HepG2 (cell line): ENCODE data around the gene CELF6. TPM values are rescaled to one million over a fixed set of nuclear protein-coding genes. Genes with fewer than 3 reads are reported as not detected.
"Not testable (repeated sequence)": the region's sequence is repeated elsewhere in the genome, so short reads cannot be mapped to it uniquely, and the experiment has no call there.

Source experiments
- ATAC-seq: fragments of 200-7000 bp; cut with Tn5 transposase; 3 replicates; pipeline ENCODE4 v1.9.1; 2020; ENCODE audit warnings: mild to moderate bottlenecking, moderate library complexity
- BruUV-seq: library from RNA; stranded (reverse); fragments of 400-500 nt; replicated peaks from 2 replicates; lab custom pipeline; 2021; lab: Mats Ljungman, UMichigan
- CTCF ChIA-PET: fragments of 300-600 bp; formaldehyde crosslinking; extraction: SDS; loops from one replicate; lab custom pipeline; 2021; ENCODE audit warnings: low total read pairs, inconsistent platforms, low intra/inter-chr PET ratio; lab: Yijun Ruan, JAX
- POLR2A ChIA-PET: fragments of 350-600 bp; sonication (Branson Sonifier 250); formaldehyde crosslinking; loops from one replicate; lab custom pipeline; 2020; ENCODE audit warnings: antibody characterized with exemption, inconsistent platforms; lab: Yijun Ruan, JAX
- DNase-seq: peaks from one replicate; pipeline ENCODE4 v3.0.0-alpha.2; 2015; ENCODE audit warnings: low spot score
- FAIRE-seq: peaks from 3 replicates; lab custom pipeline; 2011; peaks lifted over from hg19 to GRCh38; lab: Jason Lieb, UNC
- H2AFZ ChIP-seq: one replicate; pipeline ENCODE4 v1.6.1; 2011; ENCODE audit warnings: low read length, inconsistent platforms
- H3K27ac ChIP-seq: fragments of 300-600 bp; 3 replicates; pipeline ENCODE4 v1.8.0; 2011; ENCODE audit warnings: mixed run types, mild to moderate bottlenecking, mixed read lengths, low read length, inconsistent platforms; ENCODE audit not compliant: insufficient read depth; ENCODE audit errors: extremely low read length
- H3K27me3 ChIP-seq, 2 experiments: fragments of 200-600 bp in 1 of 2; 2 replicates in 1 of 2; 3 replicates in 1 of 2; pipeline versions ENCODE4 v1.6.0 to v1.8.0; 2011; ENCODE audit warnings: low read length in 2 of 2, mild to moderate bottlenecking in 2 of 2, moderate library complexity in 2 of 2, inconsistent platforms in 1 of 2; ENCODE audit not compliant: insufficient read depth in 2 of 2, control insufficient read depth in 1 of 2
- H3K36me3 ChIP-seq, 2 experiments: fragments of 200-600 bp in 1 of 2; replicated peaks in 1 of 2; 2 replicates in 1 of 2; 3 replicates in 1 of 2; pipeline versions ENCODE4 v1.5.1 to v1.8.0; 2011; ENCODE audit warnings: low read length in 2 of 2, inconsistent platforms in 1 of 2; ENCODE audit not compliant: insufficient read depth in 2 of 2, control insufficient read depth in 1 of 2
- H3K4me1 ChIP-seq: 2 replicates; pipeline ENCODE4 v1.5.1; 2012; ENCODE audit warnings: low read length, inconsistent platforms; ENCODE audit not compliant: insufficient read depth
- H3K4me2 ChIP-seq: 2 replicates; pipeline ENCODE4 v1.6.0; 2011; ENCODE audit warnings: low read depth, low read length, inconsistent platforms
- H3K4me3 ChIP-seq, 3 experiments: fragments of 200-600 bp in 1 of 3; sonication (generic), shearing (Covaris generic) in 1 of 3; replicated peaks in 1 of 3; 2 replicates each; pipeline ENCODE4 v1.5.1; 2011 to 2016; ENCODE audit warnings: low read length in 3 of 3, inconsistent platforms in 2 of 3, low read depth in 2 of 3, mild to moderate bottlenecking in 2 of 3, control low read depth in 1 of 3, mixed read lengths in 1 of 3; ENCODE audit not compliant: insufficient read depth in 1 of 3
- H3K79me2 ChIP-seq: one replicate; pipeline ENCODE4 v1.6.1; 2011; ENCODE audit warnings: low read length, inconsistent platforms; ENCODE audit not compliant: insufficient read depth
- H3K9ac ChIP-seq: 2 replicates; pipeline ENCODE4 v1.6.0; 2011; ENCODE audit warnings: mild to moderate bottlenecking, low read depth, low read length, inconsistent platforms; ENCODE audit not compliant: insufficient read depth
- H3K9me3 ChIP-seq: 2 replicates; pipeline ENCODE4 v1.5.1; 2012; ENCODE audit warnings: mild to moderate bottlenecking, low read length
- H4K20me1 ChIP-seq: 2 replicates; pipeline ENCODE4 v1.6.0; 2011; ENCODE audit warnings: inconsistent platforms, mild to moderate bottlenecking, low read length, moderate library complexity; ENCODE audit not compliant: insufficient read depth
- FOXA3 ChIP-seq: IDR thresholded peaks from 2 replicates; pipeline ENCODE4 v1.6.1; 2016; ENCODE audit warnings: missing genetic modification reagents, missing compliant biosample characterization
- GFI1 ChIP-seq: sonication (generic); formaldehyde crosslinking; IDR thresholded peaks from 2 replicates; pipeline ENCODE4 v1.5.0; 2020; ENCODE audit warnings: missing genetic modification reagents, mild to moderate bottlenecking, borderline replicate concordance
- NBN ChIP-seq: fragments of 450-650 bp; conservative IDR thresholded peaks from 2 replicates; pipeline ENCODE4 v1.6.1; 2017
- REXO4 ChIP-seq: sonication (generic); formaldehyde crosslinking; IDR thresholded peaks from 2 replicates; pipeline ENCODE4 v1.8.0; 2022; ENCODE audit warnings: missing genetic modification reagents, mild to moderate bottlenecking, borderline replicate concordance
- SSRP1 ChIP-seq: IDR thresholded peaks from 2 replicates; pipeline ENCODE4 v1.6.1; 2016; ENCODE audit warnings: control low read depth
- ZBTB43 ChIP-seq: sonication (generic); formaldehyde crosslinking; conservative IDR thresholded peaks from 2 replicates; pipeline ENCODE4 v1.4.0; 2020; ENCODE audit warnings: missing genetic modification reagents
- ZNF3 ChIP-seq: IDR thresholded peaks from 2 replicates; pipeline ENCODE4 v1.7.0; 2017; ENCODE audit warnings: inconsistent platforms
- ZNF619 ChIP-seq: sonication (generic); formaldehyde crosslinking; IDR thresholded peaks from 2 replicates; pipeline ENCODE4 v1.4.0; 2020; ENCODE audit warnings: mild to moderate bottlenecking, missing genetic modification reagents
- in situ Hi-C: cut with HindIII; loops from 2 replicates; pipeline ENCODE4 v1.10.0; 2017; ENCODE audit warnings: low pct_unique_long_range_greater_than_20kb; ENCODE audit not compliant: extremely low pct_ligation_motif_present
- intact Hi-C: fragments of 100-400 bp; cut with micrococcal nuclease; formaldehyde crosslinking; loops from one replicate; pipeline ENCODE4 v1.10.0; 2022; ENCODE audit not compliant: unreplicated experiment
- polyA plus RNA-seq, 8 experiments: library from polyadenylated mRNA; depleted of rRNA in 3 of 8; stranded (reverse) in 7 of 8; unstranded in 1 of 8; fragments of >200 nt; fragmentation: Illumina TruSeq in 4 of 8; extraction: Trizol in 4 of 8; gene quantifications; 2 replicates each; pipeline versions ENCODE4 v1.2.1 to v1.2.3, GENCODE V29; 2011 to 2016; ENCODE audit warnings: low read depth in 4 of 8, missing spikeins in 1 of 8, mixed read lengths in 1 of 8; ENCODE audit not compliant: insufficient read depth in 1 of 8
- total RNA-seq, 5 experiments: library from RNA; depleted of rRNA; stranded (reverse); fragments of >200 nt; fragmentation: Illumina TruSeq; extraction: Trizol; gene quantifications; 2 replicates each; pipeline ENCODE4 v1.2.3, GENCODE V29; 2016; ENCODE audit warnings: low read depth in 1 of 5
- TF ChIP-seq, protein P1 (sequence below): sonication (generic); formaldehyde crosslinking; IDR thresholded peaks from 2 replicates; pipeline ENCODE4 v1.4.0; 2020; ENCODE audit warnings: low read depth, missing genetic modification reagents
- TF ChIP-seq, protein P2 (sequence below): sonication (generic); formaldehyde crosslinking; IDR thresholded peaks from 2 replicates; pipeline ENCODE4 v1.4.0; 2020; ENCODE audit warnings: missing genetic modification reagents, borderline replicate concordance

CELF6 gene
- total and polyA plus RNA-seq, 2 of the 13 experiments (the other 11 are each of a cell fraction or from before 2014, with no cell fraction given): 0.49 to 0.94 TPM

DNA sequence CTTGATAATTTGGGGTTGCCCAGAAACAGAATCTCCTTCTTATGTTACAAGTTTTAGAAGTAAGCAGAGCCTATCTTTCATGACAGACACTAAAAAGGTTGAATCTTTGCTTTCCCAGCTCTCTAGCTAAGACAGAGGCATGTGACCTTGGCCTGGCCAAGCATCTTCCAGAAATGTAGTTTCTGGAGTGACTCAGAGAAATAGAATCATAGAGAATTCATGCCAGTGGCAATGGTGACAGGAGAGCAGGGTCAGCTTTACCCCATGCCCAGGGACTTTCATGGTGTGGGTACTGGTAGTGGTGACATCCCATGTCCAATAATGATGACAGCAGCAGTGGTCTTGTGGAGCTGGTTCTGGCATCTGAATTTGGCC lies 43.6 kb downstream of the CELF6 start (continued):
- TF ChIP-seq, protein P1, sequence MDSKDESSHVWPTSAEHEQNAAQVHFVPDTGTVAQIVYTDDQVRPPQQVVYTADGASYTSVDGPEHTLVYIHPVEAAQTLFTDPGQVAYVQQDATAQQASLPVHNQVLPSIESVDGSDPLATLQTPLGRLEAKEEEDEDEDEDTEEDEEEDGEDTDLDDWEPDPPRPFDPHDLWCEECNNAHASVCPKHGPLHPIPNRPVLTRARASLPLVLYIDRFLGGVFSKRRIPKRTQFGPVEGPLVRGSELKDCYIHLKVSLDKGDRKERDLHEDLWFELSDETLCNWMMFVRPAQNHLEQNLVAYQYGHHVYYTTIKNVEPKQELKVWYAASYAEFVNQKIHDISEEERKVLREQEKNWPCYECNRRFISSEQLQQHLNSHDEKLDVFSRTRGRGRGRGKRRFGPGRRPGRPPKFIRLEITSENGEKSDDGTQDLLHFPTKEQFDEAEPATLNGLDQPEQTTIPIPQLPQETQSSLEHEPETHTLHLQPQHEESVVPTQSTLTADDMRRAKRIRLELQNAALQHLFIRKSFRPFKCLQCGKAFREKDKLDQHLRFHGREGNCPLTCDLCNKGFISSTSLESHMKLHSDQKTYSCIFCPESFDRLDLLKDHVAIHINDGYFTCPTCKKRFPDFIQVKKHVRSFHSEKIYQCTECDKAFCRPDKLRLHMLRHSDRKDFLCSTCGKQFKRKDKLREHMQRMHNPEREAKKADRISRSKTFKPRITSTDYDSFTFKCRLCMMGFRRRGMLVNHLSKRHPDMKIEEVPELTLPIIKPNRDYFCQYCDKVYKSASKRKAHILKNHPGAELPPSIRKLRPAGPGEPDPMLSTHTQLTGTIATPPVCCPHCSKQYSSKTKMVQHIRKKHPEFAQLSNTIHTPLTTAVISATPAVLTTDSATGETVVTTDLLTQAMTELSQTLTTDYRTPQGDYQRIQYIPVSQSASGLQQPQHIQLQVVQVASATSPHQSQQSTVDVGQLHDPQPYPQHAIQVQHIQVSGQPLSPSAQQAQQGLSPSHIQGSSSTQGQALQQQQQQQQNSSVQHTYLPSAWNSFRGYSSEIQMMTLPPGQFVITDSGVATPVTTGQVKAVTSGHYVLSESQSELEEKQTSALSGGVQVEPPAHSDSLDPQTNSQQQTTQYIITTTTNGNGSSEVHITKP (CRISPR knock-in tag): no peak
- no peak for TF ChIP-seq NBN
- no peak for TF ChIP-seq ZBTB43
- TF ChIP-seq FOXA3: no peak
- no peak for TF ChIP-seq ZNF3 (CRISPR knock-in tag)
- TF ChIP-seq, protein P2, sequence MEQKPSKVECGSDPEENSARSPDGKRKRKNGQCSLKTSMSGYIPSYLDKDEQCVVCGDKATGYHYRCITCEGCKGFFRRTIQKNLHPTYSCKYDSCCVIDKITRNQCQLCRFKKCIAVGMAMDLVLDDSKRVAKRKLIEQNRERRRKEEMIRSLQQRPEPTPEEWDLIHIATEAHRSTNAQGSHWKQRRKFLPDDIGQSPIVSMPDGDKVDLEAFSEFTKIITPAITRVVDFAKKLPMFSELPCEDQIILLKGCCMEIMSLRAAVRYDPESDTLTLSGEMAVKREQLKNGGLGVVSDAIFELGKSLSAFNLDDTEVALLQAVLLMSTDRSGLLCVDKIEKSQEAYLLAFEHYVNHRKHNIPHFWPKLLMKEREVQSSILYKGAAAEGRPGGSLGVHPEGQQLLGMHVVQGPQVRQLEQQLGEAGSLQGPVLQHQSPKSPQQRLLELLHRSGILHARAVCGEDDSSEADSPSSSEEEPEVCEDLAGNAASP (CRISPR knock-in tag): no peak
- no peak for TF ChIP-seq GFI1 (CRISPR knock-in tag)
- TF ChIP-seq REXO4: no peak
- TF ChIP-seq ZNF619: no peak
- no peak for TF ChIP-seq SSRP1

- BruUV-seq, H3K4me3 ChIP-seq, ATAC-seq, H4K20me1 ChIP-seq, H3K9me3 ChIP-seq, FAIRE-seq, H3K27me3 ChIP-seq, POLR2A ChIA-PET, H3K36me3 ChIP-seq, H2AFZ ChIP-seq, H3K27ac ChIP-seq, in situ Hi-C loops, intact Hi-C loops, H3K79me2 ChIP-seq, H3K4me2 ChIP-seq, CTCF ChIA-PET, H3K9ac ChIP-seq, DNase-seq: not testable (repeated sequence)
- peaks cover 10% of the 10 kb centered on the region for H3K4me1 ChIP-seq
Observed at GRCh38 chr15:72275635-72276325, 44.2 kb downstream of the CELF6 start.
